ENCODE measurements around the gene C2CD4A. TPM values are rescaled to one million over a fixed set of nuclear protein-coding genes. Genes with fewer than 3 reads are reported as not detected.

C2CD4A gene
- total RNA-seq, 2 donors from 2014 or later, result 0.16 TPM; not detected in 1

DNA sequence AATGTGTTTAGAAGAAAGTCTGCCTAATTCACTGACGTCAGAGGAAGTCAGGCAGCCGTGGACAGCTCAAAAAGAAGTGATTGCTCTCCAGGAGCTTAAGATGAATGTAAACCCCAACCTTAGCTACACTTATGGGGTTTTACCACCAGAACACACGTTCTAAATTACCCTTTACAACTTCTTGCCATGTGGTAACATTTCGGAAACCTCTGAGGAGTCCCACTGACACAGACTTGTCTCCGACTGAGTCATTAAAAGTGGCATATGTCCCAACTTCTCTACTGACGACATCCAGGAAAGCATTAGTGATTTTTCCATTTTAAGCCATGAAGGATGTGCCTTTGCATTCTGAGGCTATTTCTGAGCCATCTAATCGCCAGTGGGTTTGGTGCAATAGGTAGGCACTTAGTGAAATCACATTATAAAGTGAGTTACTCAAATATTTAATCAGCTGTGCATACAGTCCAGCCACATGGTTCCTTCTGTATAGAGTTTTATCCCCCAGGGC lies 32.4 kb downstream of the C2CD4A start:
- TF ChIP-seq, protein P1, sequence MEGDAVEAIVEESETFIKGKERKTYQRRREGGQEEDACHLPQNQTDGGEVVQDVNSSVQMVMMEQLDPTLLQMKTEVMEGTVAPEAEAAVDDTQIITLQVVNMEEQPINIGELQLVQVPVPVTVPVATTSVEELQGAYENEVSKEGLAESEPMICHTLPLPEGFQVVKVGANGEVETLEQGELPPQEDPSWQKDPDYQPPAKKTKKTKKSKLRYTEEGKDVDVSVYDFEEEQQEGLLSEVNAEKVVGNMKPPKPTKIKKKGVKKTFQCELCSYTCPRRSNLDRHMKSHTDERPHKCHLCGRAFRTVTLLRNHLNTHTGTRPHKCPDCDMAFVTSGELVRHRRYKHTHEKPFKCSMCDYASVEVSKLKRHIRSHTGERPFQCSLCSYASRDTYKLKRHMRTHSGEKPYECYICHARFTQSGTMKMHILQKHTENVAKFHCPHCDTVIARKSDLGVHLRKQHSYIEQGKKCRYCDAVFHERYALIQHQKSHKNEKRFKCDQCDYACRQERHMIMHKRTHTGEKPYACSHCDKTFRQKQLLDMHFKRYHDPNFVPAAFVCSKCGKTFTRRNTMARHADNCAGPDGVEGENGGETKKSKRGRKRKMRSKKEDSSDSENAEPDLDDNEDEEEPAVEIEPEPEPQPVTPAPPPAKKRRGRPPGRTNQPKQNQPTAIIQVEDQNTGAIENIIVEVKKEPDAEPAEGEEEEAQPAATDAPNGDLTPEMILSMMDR (IDR thresholded peaks at IDR 0.05), result no peak
- Histone ChIP-seq H3K4me3 (no peak overlapping the region), H3K27ac (no peak overlapping the region)

DNA sequence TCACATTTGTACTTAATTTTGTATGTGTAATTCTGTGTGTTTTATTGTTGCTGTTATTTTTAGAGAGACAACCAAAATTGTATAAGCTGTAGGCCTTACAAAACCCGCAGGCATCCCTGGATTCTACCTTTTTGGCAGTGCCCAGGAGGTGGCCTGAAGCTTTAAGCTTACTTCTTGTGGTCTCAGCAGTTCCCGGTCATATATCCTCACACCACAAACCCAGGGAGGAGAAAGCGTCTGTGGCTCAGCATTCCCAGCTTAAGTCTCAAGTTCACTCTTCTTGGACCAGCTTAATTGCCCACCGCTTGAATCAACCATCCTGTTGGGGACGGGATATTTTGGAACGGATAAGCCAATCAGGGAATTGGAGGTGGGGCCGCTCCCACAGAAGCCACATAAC lies 36.7 kb downstream of the C2CD4A start:
- no peaks in the 10 kb centered on the region for H3K36me3 ChIP-seq
- H3K27ac ChIP-seq, result no peak overlapping the region
- no peaks in the 10 kb centered on the region for H3K27me3 ChIP-seq
- H3K4me1 ChIP-seq, result no peaks in the 10 kb centered on the region
- no peak overlapping the region for H3K4me3 ChIP-seq
- TF ChIP-seq, protein P1 (IDR thresholded peaks at IDR 0.05), result no peak
- H3K9me3 ChIP-seq, result no peaks in the 10 kb centered on the region
- no peak for DNase-seq (ENCODE audit: low spot score)

More for the DNA sequence above, 32.4 kb downstream of the C2CD4A start:
- Histone ChIP-seq H3K27me3 (no peaks in the 10 kb centered on the region), H3K36me3 (no peaks in the 10 kb centered on the region), H3K4me1 (no peaks in the 10 kb centered on the region), H3K9me3 (no peaks in the 10 kb centered on the region)
- DNase-seq (ENCODE audit: low spot score), result no peak

DNA sequence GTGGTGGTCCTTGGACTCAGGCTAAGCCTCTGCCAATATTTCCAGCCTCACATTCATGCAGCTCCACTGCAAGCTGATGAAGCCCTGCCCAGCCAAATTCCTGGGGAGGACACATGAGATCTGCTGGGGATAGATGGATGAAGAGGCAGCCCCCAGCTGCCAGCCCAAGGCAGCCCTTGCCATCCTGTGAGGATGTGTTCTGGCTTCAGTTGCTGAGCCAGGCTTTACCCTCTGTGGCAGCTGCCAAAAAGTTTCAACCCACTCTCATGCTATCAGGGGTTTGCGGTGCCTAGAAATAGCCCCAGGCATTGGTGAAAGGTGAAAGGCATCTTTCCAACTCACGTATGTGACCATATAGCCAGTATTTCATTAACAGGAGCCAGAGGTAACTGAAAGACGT lies 37.6 kb downstream of the C2CD4A start:
- DNase-seq (ENCODE audit: low spot score), result no peak
- TF ChIP-seq, protein P1 (IDR thresholded peaks at IDR 0.05), result no peak
- Histone ChIP-seq H3K27ac (no peak overlapping the region), H3K27me3 (no peaks in the 10 kb centered on the region), H3K4me3 (no peak overlapping the region), H3K4me1 (no peaks in the 10 kb centered on the region), H3K36me3 (no peaks in the 10 kb centered on the region), H3K9me3 (no peaks in the 10 kb centered on the region)

DNA sequence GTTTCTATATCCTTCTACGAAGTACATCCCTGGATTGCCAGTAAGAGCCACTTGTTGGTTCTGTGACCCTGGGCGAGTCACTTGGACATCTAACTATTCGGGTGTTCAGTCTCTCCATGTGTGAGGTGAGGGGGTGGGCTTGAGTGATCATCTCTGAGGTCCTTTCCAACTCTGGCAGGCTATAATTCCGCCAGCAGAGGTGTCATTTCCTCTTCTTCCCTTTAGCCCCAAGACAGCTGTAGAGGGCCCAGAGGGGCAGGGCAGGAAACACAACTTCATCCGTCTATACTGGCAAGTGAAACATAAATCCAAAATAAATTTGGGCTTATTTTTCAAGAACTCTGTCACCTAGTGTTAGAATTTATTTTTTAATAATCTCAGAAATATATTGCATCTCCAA lies 38.1 kb downstream of the C2CD4A start:
- TF ChIP-seq, protein P1 (IDR thresholded peaks at IDR 0.05), result no peak
- no peaks in the 10 kb centered on the region for H3K4me1 ChIP-seq
- no peaks in the 10 kb centered on the region for H3K27me3 ChIP-seq
- no peak for DNase-seq (ENCODE audit: low spot score)
- no peaks in the 10 kb centered on the region for H3K36me3 ChIP-seq
- no peak overlapping the region for H3K27ac ChIP-seq
- H3K4me3 ChIP-seq, result no peak overlapping the region
- no peaks in the 10 kb centered on the region for H3K9me3 ChIP-seq

DNA sequence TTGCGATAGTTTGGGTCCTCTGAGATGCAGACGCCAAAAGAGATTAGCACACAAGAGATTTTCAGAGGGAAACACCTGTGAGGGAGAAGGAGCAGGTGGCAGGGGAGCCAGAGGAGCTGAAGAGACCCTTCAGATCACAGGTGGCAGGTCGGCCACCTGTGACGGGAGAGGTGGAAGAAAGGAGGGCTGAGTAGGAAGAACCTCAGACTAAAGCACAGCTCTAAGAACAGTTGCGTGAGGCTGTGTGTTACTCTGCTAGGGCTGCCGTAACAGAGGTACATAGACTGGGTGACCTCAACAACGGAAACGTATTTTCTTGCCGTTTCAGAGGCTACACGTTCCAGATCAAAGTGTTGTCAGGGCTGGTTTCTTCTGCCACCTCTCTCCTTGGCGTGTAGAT lies 38.5 kb downstream of the C2CD4A start:
- Histone ChIP-seq H3K36me3 (no peaks in the 10 kb centered on the region), H3K27me3 (no peaks in the 10 kb centered on the region), H3K9me3 (no peaks in the 10 kb centered on the region), H3K27ac (no peak overlapping the region), H3K4me1 (no peaks in the 10 kb centered on the region), H3K4me3 (no peak overlapping the region)
- TF ChIP-seq, protein P1 (IDR thresholded peaks at IDR 0.05), result no peak
- DNase-seq (ENCODE audit: low spot score), result no peak

DNA sequence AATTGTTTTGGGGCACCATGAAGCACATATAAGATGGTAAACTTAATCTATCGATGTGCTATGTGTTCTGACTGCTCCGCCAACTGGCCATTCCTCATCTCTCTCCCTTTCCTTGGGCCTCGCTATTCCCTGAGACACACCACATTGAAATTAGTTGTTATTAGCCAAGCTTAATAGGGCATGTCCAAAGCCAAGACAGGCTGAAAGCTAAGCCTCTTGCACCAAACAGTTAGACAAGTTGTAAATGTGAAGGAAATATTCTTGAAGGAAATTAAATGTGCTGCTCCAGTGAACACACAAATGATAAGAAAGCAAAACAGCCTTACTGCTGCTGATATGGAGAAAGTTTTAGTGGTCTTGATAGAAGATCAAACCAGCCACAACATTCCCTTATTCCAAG lies 39.3 kb downstream of the C2CD4A start:
- Histone ChIP-seq H3K4me1 (no peaks in the 10 kb centered on the region), H3K27me3 (no peaks in the 10 kb centered on the region), H3K9me3 (no peaks in the 10 kb centered on the region), H3K36me3 (no peaks in the 10 kb centered on the region), H3K4me3 (no peak overlapping the region), H3K27ac (no peak overlapping the region)
- DNase-seq (ENCODE audit: low spot score), result no peak
- TF ChIP-seq, protein P1 (IDR thresholded peaks at IDR 0.05), result no peak

Measured in right atrium auricular region (tissue), 2 donors.